ENCODE measurements around the gene C16orf89.

The C16orf89 gene

DNA sequence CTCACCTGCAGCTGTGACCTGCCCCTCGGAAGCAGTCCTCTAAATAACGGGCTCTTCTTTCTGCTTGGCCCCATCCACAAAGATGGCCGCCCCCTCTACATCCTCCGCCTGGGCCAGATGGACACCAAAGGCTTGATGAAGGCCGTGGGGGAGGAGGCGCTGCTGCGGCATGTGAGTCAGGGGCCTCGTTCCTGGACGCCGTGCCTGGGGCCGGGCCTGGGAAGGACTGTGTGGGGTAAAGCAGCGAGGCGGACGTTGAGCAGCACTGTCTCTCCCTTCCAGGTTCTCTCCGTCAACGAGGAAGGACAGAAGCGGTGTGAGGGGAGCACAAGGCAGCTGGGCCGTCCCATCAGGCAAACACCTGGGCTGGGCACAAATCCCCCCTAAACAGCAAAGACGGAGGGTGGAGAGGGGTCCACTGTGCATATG, 65.2 kb downstream of the C16orf89 start:
- TF ChIP-seq, protein P1, sequence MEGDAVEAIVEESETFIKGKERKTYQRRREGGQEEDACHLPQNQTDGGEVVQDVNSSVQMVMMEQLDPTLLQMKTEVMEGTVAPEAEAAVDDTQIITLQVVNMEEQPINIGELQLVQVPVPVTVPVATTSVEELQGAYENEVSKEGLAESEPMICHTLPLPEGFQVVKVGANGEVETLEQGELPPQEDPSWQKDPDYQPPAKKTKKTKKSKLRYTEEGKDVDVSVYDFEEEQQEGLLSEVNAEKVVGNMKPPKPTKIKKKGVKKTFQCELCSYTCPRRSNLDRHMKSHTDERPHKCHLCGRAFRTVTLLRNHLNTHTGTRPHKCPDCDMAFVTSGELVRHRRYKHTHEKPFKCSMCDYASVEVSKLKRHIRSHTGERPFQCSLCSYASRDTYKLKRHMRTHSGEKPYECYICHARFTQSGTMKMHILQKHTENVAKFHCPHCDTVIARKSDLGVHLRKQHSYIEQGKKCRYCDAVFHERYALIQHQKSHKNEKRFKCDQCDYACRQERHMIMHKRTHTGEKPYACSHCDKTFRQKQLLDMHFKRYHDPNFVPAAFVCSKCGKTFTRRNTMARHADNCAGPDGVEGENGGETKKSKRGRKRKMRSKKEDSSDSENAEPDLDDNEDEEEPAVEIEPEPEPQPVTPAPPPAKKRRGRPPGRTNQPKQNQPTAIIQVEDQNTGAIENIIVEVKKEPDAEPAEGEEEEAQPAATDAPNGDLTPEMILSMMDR (IDR thresholded peaks at IDR 0.05; ENCODE audit: low read depth, low read length), result no peak
- Histone ChIP-seq H3K4me1 (no peaks in the 10 kb centered on the region), H3K9me3 (no peaks in the 10 kb centered on the region), H3K27me3 (peaks cover 9% of the 10 kb centered on the region; the same call in 1 of the 2 replicates), H3K36me3 (no peaks in the 10 kb centered on the region), H3K4me3 (ENCODE audit: low read depth, low read length) (no peak overlapping the region)
- no peak for DNase-seq

DNA sequence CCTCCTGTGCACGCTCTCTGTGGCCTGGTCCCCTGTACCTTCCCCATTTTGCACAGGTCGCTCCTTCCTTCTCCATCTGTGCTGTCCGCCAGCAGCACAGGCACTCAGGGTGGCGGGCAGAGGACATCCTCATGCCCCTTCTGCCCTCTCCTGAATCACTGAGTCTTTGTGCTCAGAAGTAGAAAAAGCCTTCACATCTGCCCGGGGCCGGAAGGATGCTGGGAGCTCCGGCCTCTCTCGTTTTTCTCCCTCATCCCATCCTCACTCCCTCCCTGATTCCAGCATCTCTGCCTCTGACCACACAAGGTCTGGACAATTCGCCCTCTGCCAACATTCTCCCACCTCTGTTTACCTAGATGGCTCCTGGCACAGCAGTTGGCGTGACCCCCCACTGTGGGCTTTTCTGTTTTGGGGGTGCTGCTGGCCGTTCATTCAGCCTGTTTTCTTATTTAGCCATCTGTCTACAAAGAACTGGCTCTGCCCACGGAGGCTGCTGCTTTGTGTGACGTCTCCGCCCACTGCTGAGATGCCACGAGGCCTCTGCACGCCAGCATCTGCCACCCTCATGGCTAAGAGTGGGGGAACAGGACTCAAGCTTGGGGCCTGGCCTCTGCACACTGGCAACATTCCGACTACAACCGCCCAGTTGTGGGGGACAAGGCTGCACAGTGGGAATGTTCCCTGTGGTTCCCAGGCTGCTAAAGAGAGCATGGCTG, 70.9 kb downstream of the C16orf89 start:
- Histone ChIP-seq H3K36me3 (no peaks in the 10 kb centered on the region), H3K4me3 (ENCODE audit: low read depth, low read length) (no peak overlapping the region), H3K4me1 (no peaks in the 10 kb centered on the region), H3K27me3 (peaks cover 13% of the 10 kb centered on the region), H3K9me3 (no peaks in the 10 kb centered on the region)
- TF ChIP-seq, protein P1 (IDR thresholded peaks at IDR 0.05; ENCODE audit: low read depth, low read length), result no peak
- no peak for DNase-seq

Data from BE2C (cell line).